ENCODE results near the gene TSPAN2. TPM values are rescaled to one million over a fixed set of nuclear protein-coding genes. Genes with fewer than 3 reads are reported as not detected.
A peak's percentile ranks its signal among the peaks of the same experiment; 100 is the strongest.

The TSPAN2 gene
- total and polyA plus RNA-seq, 9 of the 15 experiments (the other 6 are each of a cell fraction or from before 2014, with no cell fraction given): not detected

DNA sequence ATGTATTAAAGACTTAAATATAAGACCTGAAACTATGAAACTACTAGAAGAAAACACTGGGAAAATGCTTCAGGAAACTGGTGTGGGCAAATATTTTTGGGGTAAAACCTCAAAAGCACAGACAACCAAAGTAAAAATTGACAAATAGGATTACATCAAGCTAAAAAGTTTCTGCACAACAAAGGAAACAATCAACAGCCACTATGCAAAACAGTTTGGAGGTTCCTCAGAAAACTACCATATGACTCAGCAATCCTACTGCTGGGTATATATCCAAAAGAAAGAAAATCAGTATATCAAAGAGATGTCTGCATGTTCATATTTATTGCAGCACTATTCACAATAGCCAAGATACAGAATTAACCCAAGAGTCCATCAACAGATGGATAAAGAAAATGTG lies 42.6 kb downstream of the TSPAN2 start:
- H3K27me3 ChIP-seq (ENCODE audit: control insufficient read depth in 2 of 2, insufficient read depth in 2 of 2, low read length in 2 of 2): no peaks in the 10 kb centered on the region; a peak in 1 of 5 replicates
- in situ Hi-C loops (cut with MboI) (no loop called here), intact Hi-C loops (cut with micrococcal nuclease) (no loop called here)
- DNase-seq (ENCODE audit: extremely low read depth in 1 of 4, low spot score in 3 of 4): no peak
- no peak for TF ChIP-seq PML (IDR thresholded peaks at IDR 0.05; ENCODE audit: low read length)
- TF ChIP-seq GATA2 (CRISPR knock-in tag; IDR thresholded peaks at IDR 0.05): no peak
- peak; percentile 33; the same call in 1 of the 2 replicates for TF ChIP-seq NFE2 (IDR thresholded peaks at IDR 0.05; ENCODE audit: low read depth)
- peak; percentile 37; the same call in 1 of the 2 replicates for TF ChIP-seq MAFG (tag; conservative IDR thresholded peaks at IDR 0.05)
- 0 out of 2 replicates have a peak, but pooled peaks have one; percentile 13 for TF ChIP-seq C11orf30 (IDR thresholded peaks at IDR 0.05; ENCODE audit: low read depth)
- TF ChIP-seq ZNF316 (IDR thresholded peaks at IDR 0.05): 0 out of 2 replicates have a peak, but pooled peaks have one; percentile 41
- no peak for ATAC-seq
- no peaks in the 10 kb centered on the region for H3K36me3 ChIP-seq (ENCODE audit: control insufficient read depth, insufficient read depth, low read length)
- BruUV-seq (replicated peaks): no TSS peak
- no peaks in the 10 kb centered on the region for H3K79me2 ChIP-seq (ENCODE audit: control insufficient read depth, insufficient read depth, low read length)
- POLR2A ChIA-PET: interaction anchor here (1.4 kb wide), 1 partner anchor 11 kb away, joined by 3 read pairs; no protein-coding TSS in a partner anchor
- H3K9ac ChIP-seq (ENCODE audit: insufficient read depth in 1 of 2, low read depth in 2 of 2, low read length in 2 of 2): no peak overlapping the region
- no peaks in the 10 kb centered on the region for H3K9me1 ChIP-seq (ENCODE audit: control insufficient read depth, insufficient read depth, low read length)
- CTCF ChIA-PET (ENCODE audit: low intra/inter-chr PET ratio): no interaction called here
- FAIRE-seq: no peak
- H3K4me1 ChIP-seq (replicated peaks in 1 of 2; ENCODE audit: control insufficient read depth in 2 of 2, insufficient read depth in 2 of 2, low read length in 2 of 2): no peaks in the 10 kb centered on the region
- H3K27ac ChIP-seq (ENCODE audit: extremely low read depth, low read depth, low read length): no peak overlapping the region
- no peak overlapping the region for H3K4me3 ChIP-seq
- no peak overlapping the region for H3K4me2 ChIP-seq (ENCODE audit: insufficient read depth, low read length)
- H2AFZ ChIP-seq (ENCODE audit: low read depth, low read length): no peak overlapping the region
- no peaks in the 10 kb centered on the region for H4K20me1 ChIP-seq (replicated peaks; ENCODE audit: control insufficient read depth, insufficient read depth, low read length)
- H3K9me3 ChIP-seq (replicated peaks; ENCODE audit: control insufficient read depth, insufficient read depth, low read depth, low read length): no peaks in the 10 kb centered on the region

GRCh38 chr1:115041654-115042053 lies 47.6 kb downstream of the TSPAN2 start:
- no peak for ATAC-seq
- Histone ChIP-seq H3K4me1 (replicated peaks in 1 of 2; ENCODE audit: control insufficient read depth in 2 of 2, insufficient read depth in 2 of 2, low read length in 2 of 2) (no peaks in the 10 kb centered on the region), H3K79me2 (ENCODE audit: control insufficient read depth, insufficient read depth, low read length) (no peaks in the 10 kb centered on the region), H3K36me3 (ENCODE audit: control insufficient read depth, insufficient read depth, low read length) (no peaks in the 10 kb centered on the region), H3K27me3 (ENCODE audit: control insufficient read depth in 2 of 2, insufficient read depth in 2 of 2, low read length in 2 of 2) (no peaks in the 10 kb centered on the region), H3K4me3 (no peak overlapping the region), H2AFZ (ENCODE audit: low read depth, low read length) (no peak overlapping the region), H4K20me1 (replicated peaks; ENCODE audit: control insufficient read depth, insufficient read depth, low read length) (no peaks in the 10 kb centered on the region), H3K9ac (ENCODE audit: insufficient read depth in 1 of 2, low read depth in 2 of 2, low read length in 2 of 2) (no peak overlapping the region), H3K4me2 (ENCODE audit: insufficient read depth, low read length) (no peak overlapping the region), H3K9me3 (replicated peaks; ENCODE audit: control insufficient read depth, insufficient read depth, low read depth, low read length) (no peaks in the 10 kb centered on the region), H3K27ac (ENCODE audit: extremely low read depth, low read depth, low read length) (no peak overlapping the region), H3K9me1 (ENCODE audit: control insufficient read depth, insufficient read depth, low read length) (no peaks in the 10 kb centered on the region)
- ChIA-PET CTCF (ENCODE audit: low intra/inter-chr PET ratio) (interaction anchor here (1.2 kb wide), 1 partner anchor 62 kb away, joined by 5 read pairs; no protein-coding TSS in a partner anchor), POLR2A (no interaction called here)
- no peak for FAIRE-seq
- no TSS peak for BruUV-seq (replicated peaks)
- intact Hi-C loops (cut with micrococcal nuclease) (no loop called here), in situ Hi-C loops (cut with MboI) (no loop called here)
- DNase-seq (ENCODE audit: extremely low read depth in 1 of 4, low spot score in 3 of 4): no peak
- TF ChIP-seq BHLHE40 (IDR thresholded peaks at IDR 0.05; ENCODE audit: low read length) (no peak), ZNF174 (CRISPR knock-in tag; IDR thresholded peaks at IDR 0.05) (no peak), CTCF (IDR thresholded peaks at IDR 0.05 in 2 of 3, conservative IDR thresholded peaks at IDR 0.05 in 1 of 3; ENCODE audit: insufficient read depth in 2 of 3, low read depth in 1 of 3, low read length in 3 of 3) (peak in 2 of 3 experiments; percentile 20 to 27; a peak in 1 of 6 replicates), NONO (IDR thresholded peaks at IDR 0.05; ENCODE audit: low read depth in 2 of 2, low read length in 1 of 2) (no peak), ZBTB11 (CRISPR knock-in tag; IDR thresholded peaks at IDR 0.05) (0 out of 6 replicates have a peak, but pooled peaks of 1 of the 3 experiments have one; percentile 17), FOXK1 (CRISPR knock-in tag; IDR thresholded peaks at IDR 0.05; ENCODE audit: borderline replicate concordance) (no peak)

All from K562 (cell line).